HG03175 (cell line): Measurements from ENCODE around the gene PLA2G2F.

ENCODE experiments used
- ATAC-seq: cut with Tn5 transposase; IDR thresholded peaks from one replicate; pipeline ENCODE4 v1.9.1; 2021; ENCODE audit warnings: mild to moderate bottlenecking, moderate library complexity; ENCODE audit not compliant: unreplicated experiment

PLA2G2F gene

GRCh38 chr1:20141001-20141400, 1.9 kb downstream of the PLA2G2F start:
- ATAC-seq, result no peak

- no peak for ATAC-seq
These were observed 2.3 kb downstream of the PLA2G2F start for GRCh38 chr1:20141466-20141865.

- no peak for ATAC-seq
These were observed 3.0 kb downstream of the PLA2G2F start for GRCh38 chr1:20142001-20142710.

GRCh38 chr1:20143318-20143717, 4.2 kb downstream of the PLA2G2F start:
- no peak for ATAC-seq

GRCh38 chr1:20143734-20144565, 4.8 kb downstream of the PLA2G2F start:
- ATAC-seq, result no peak

- no peak for ATAC-seq
These were observed 8.9 kb downstream of the PLA2G2F start for GRCh38 chr1:20147846-20148570.

GRCh38 chr1:20148571-20149500, 9.7 kb downstream of the PLA2G2F start:
- no peak for ATAC-seq

- ATAC-seq, result no peak
These were observed 10.6 kb downstream of the PLA2G2F start for GRCh38 chr1:20149601-20150325.

- ATAC-seq, result no peak
These were observed 11.2 kb downstream of the PLA2G2F start for GRCh38 chr1:20150326-20150705.

- ATAC-seq, result no peak
These were observed 11.8 kb downstream of the PLA2G2F start for GRCh38 chr1:20150969-20151368.

GRCh38 chr1:20151906-20152598, 12.9 kb downstream of the PLA2G2F start:
- ATAC-seq, result peak; percentile 80

GRCh38 chr1:20152599-20152930, 13.4 kb downstream of the PLA2G2F start:
- ATAC-seq, result no peak

GRCh38 chr1:20153000-20153418, 13.9 kb downstream of the PLA2G2F start:
- ATAC-seq, result no peak

GRCh38 chr1:20154301-20154831, 15.2 kb downstream of the PLA2G2F start:
- no peak for ATAC-seq

GRCh38 chr1:20158358-20159070, 19.4 kb downstream of the PLA2G2F start:
- ATAC-seq, result no peak

- no peak for ATAC-seq
These were observed 20.9 kb downstream of the PLA2G2F start for GRCh38 chr1:20160034-20160433.

GRCh38 chr1:20164694-20165202, 25.6 kb downstream of the PLA2G2F start:
- no peak for ATAC-seq

GRCh38 chr1:20165522-20165951, 26.4 kb downstream of the PLA2G2F start:
- ATAC-seq, result no peak
